Measurements from ENCODE around the gene LONRF3.
A peak's percentile ranks its signal among the peaks of the same experiment; 100 is the strongest.

The LONRF3 gene

DNA sequence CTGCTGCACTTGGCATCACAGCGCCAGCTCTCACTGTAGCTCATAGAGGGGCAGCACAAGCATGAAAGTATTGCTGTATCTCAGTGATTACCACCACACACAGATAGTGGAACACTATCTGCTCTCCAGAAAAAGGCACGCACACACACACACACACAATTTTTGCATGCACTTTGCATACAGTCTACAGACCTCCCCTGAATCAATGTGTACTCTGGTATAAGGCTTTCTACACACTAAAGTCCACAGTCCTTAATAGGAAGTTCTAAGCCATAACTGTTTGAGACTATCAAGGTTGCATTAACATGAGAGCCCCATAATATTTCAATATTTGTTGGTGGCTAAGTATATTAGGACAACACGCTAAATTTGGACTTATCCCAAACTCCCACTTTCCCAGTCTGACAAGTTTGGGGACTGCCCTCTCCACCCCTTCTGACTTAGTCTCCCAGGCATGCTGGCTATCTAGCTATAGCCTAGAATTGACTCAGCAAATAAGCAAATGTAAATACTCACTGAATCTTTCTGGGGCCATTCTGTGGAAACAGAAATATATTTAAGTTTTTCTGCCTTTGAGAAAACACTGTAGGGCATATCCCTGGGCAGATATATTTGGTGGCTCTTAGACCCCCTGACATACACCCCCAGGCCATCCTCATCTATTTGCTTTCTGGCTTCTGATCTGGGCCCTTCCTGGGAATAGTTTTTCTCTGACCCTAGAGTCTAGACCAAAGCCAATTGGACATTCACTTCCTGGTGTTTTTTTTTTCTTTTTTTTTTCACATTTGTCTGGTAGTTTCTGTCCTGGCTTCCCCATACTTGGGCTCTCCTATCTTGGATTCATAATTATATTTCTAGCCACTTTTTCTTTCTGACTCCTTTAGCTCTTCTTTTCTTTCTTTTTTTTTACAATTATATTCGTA is 62.0 kb downstream of the LONRF3 start:
- DNase-seq (ENCODE audit: low spot score), result no peak

DNA sequence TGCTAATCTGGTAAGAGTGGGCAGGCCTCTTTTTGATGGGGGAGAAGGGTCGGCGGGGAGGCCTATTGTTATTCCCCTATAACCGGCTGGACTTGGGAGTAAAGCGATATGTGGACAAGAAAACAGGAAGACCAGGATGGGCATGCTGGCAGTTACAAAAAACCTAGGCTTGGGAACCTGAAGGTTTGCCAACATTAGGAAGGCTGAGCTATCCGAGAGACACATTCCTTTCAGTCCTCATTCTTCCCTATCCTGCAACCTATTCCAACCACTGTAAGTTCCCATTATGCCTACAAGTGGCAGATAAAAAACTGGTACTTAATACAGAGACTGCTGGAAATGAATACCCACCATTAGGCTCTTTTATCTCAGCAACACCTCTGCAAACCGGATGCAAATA is 66.0 kb downstream of the LONRF3 start:
- no peak for DNase-seq (ENCODE audit: low spot score)

DNA sequence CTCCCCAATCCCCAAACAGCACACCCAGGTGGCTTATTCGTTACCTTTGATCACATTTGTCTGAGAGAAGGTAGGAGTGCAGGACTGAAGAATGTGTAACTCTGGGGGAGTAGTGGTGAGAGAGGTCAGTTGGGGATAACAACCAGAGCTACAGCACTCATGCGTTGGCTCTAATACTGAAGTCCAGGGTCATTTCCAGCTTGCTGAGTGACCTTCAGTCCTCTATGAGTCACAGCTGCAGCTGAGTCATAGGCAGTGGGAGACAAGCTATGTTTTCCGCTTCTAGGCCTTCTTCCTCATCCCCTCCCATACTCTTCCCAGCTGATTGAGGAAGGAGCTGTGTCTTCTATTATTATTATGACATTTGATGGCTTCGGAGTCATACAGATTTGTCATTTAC is 66.8 kb downstream of the LONRF3 start:
- no peak for DNase-seq (ENCODE audit: low spot score)

DNA sequence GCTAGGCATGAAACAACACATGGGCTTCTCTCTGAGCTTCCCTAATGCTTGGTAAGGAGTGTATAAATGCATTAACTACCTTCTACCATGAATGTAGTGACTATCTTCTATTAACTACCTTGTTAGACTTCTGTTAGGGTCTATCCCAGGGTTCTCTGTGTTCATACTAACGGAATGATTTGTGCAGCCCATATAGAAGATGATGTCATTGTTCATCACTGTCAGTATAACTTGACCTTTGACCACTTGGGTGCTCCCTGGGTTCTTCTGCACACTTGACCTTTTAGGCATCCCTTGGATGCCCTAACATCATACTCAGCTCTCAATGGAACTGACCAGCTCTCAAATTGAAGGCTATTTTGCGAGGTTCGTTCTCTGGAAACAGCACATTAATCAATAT is 67.6 kb downstream of the LONRF3 start:
- no peak for DNase-seq (ENCODE audit: low spot score)

DNA sequence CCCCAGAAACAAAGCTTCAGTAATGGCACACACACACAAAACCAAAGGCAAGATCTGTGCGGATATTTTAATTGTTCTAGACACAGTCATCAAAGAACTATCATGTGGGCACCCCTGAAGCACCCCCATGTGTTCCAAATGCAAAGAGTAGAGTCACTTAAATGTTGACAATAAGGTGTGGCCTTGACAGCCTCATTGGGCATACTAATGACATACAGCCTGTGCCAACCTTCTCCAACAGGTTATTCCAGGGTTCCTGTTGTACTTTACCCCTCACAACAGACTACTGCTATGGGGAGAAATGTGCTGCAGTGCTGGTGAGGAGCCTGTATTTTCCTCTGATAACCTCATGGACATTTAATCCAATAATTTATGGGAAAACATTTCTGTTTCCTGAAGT is 68.6 kb downstream of the LONRF3 start:
- no peak for DNase-seq (ENCODE audit: low spot score)

DNA sequence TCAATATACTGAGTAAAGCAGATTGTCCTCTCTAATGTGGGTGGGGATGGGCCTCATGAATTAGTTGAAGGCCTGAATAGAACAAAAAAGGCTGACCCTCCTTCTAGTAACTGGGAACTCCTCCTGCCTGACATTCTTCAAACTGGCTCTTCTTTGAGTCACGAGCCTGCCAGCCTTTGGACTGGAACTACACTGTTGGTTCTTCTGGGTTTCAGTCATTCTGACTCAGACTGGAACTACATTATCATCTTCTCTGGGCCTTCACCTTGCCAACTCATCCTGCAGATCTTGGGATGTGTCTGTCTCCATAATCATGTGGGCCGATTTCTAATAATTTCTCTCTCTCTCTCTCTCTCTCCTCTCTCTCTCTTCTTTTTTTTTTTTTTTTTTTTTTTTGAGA is 71.5 kb downstream of the LONRF3 start:
- no peak for DNase-seq (ENCODE audit: low spot score)

DNA sequence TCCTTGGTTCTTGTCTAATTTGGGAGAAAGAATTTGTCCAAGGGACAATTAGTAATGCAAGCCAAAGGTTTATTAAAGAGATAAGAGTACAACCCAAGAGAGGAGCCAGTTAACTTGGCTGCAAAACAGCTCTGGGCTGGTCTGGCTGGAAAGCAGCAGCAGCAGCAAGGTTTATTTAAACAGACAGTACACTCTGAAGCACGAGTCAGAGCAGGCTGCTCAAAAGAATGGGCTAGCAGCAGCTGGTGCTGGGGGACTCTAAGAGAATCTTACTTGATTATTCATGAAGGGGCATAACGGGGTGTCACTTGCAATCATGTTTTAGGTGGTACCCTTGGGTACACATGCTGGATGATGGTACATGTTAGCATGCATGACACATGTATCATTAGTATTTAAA is 81.3 kb downstream of the LONRF3 start:
- no peak for DNase-seq (ENCODE audit: low spot score)

DNA sequence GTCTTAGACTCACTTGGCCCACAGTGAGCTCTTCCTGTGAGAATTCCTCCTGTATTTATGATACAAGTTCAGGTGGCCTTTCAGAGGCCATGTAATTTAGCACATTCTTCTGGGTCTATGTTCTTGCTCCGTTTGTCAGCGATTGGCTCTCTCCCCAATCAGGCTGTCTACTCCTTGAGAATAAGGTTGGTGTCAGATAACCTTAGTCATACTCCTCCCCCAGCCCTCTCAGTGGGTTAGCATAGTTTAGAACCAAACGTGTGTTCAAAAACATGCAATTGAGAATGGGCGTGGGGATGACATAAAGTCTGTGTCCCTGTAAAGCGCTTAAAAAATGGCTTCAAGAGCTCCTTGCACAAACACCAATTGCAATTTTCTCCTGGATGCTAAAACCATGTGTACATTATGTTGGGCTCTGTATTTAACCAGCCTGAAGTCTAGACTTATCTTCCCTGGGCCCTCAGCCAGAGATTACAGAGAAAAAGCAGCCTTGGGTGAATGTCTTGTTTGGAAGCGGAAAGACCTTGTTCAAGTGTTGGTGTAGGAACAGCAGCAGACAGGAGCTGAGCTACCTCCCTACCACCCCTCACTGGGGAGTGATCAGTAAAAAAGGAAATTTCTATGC is 88.4 kb downstream of the LONRF3 start:
- DNase-seq (ENCODE audit: low spot score), result no peak

DNA sequence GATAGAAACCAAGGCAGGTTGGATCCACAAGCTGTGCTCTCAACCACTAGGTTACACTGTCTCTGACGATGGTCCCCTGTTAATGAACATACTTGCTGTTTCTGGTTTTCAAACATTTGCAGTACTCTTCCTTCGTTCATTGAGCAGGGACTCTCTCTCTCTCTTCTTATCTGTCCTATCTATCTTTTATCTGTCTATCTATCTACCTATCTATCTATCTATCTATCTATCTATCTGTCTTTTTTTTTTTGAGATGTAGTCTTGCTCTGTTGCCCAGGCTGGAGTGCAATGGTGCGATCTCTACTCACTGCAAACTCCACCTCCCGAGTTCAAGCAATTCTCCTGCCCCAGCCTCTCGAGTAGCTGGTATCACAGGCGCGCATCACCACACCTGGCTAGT is 89.0 kb downstream of the LONRF3 start:
- no peak for DNase-seq (ENCODE audit: low spot score)

DNA sequence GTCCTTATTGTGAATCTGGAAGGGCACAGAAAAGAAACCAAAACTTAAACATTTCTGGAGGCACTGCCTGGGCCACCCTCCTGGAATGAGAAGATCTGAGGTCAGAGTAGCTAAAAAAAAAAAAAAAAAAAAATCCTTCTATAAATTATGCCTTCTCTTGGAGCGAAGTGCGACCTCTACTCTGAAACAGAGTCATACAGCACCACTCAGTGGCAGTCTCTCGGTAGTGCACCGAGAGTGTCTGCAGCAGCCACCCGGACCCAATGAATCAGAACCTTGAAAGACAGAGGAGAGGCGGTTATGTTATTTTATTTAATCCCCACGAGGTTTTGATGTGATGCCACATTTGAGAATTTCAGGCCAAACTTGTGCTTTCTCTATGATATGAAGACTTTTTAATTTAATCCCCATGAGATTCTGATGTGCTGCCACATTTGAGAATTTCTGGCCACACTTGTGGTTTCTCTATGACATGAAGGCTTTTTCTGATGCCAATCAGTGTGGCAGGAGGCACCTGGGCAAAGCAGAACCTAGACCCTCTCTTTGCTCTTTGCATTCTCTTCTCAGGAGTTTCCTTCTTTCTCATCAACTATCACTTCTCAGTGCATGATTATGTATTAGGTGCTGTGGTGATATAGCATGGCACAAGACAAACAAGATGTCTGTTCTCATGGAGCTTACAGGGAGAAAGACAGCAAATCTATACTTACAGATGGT is 92.8 kb downstream of the LONRF3 start:
- peak; percentile 8 for DNase-seq (ENCODE audit: low spot score)

Data from CD4-positive, alpha-beta T cell treated with Interleukin-6 at 100 ng/mL for 8 hours (primary cell).